ENCODE measurements around the gene SDHAF1. TPM values are rescaled to one million over a fixed set of nuclear protein-coding genes. Genes with fewer than 3 reads are reported as not detected.

SDHAF1 gene
- total and polyA plus RNA-seq, 2 donors (not counting 3 experiments of a cell fraction or from before 2014, with no cell fraction given) = 10.3 to 16.2 TPM

DNA sequence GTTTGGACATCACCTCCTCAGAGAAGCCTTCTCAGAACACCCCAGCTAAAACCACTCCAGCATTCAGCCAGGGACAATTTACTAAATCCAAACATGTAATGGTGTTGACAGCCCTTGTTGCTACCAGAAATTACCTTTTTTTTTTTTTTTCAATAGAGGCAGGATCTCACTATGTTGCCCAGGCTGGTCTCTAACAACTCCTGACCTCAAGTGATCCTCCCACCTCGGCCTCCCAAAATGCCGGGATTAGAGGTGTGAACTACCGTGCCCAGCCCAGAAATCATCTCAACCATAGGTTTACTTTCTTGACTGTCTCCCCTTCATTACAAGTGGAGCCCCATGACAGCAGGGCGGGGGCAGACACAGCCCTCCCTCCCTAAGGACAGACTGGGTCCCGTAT, 28.4 kb downstream of the SDHAF1 start:
- no peaks in the 10 kb centered on the region for H3K79me2 ChIP-seq (ENCODE audit: control insufficient read depth, insufficient read depth, low read length)
- peaks cover 0 to 19% of the 10 kb centered on the region in 2 experiments for H3K36me3 ChIP-seq (ENCODE audit: control insufficient read depth in 2 of 2, extremely low read depth in 1 of 2, insufficient read depth in 2 of 2, low read length in 2 of 2)
- no peak overlapping the region for H2AFZ ChIP-seq (ENCODE audit: low read depth, low read length)
- H3K4me2 ChIP-seq (ENCODE audit: insufficient read depth, low read length) = no peak overlapping the region
- no peak overlapping the region for H3K27ac ChIP-seq (ENCODE audit: insufficient read depth, low read depth, low read length)
- no peak overlapping the region for H3K9ac ChIP-seq (replicated peaks; ENCODE audit: extremely low read depth, insufficient read depth, low read length)
- no peaks in the 10 kb centered on the region for H3K9me3 ChIP-seq (replicated peaks; ENCODE audit: control insufficient read depth, insufficient read depth, low read length)
- intact Hi-C loops (cut with micrococcal nuclease) (no loop called here), dilution Hi-C loops (cut with MboI; ENCODE audit: extremely low pct_ligation_motif_present, low sequenced_read_pairs) (no loop called here)
- TF ChIP-seq POLR2A (IDR thresholded peaks at IDR 0.05; ENCODE audit: low read depth, low read length) = no peak
- TF ChIP-seq, protein P1, sequence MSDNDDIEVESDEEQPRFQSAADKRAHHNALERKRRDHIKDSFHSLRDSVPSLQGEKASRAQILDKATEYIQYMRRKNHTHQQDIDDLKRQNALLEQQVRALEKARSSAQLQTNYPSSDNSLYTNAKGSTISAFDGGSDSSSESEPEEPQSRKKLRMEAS (IDR thresholded peaks at IDR 0.05; ENCODE audit: insufficient read depth, insufficient read length) = no peak
- TF ChIP-seq EZH2 (IDR thresholded peaks at IDR 0.05; ENCODE audit: borderline replicate concordance, low read depth, low read length, severe bottlenecking) = no peak
- no peak for TF ChIP-seq GATA2 (IDR thresholded peaks at IDR 0.05; ENCODE audit: insufficient read depth, insufficient read length, low read depth, low read length)
- TF ChIP-seq MYC (IDR thresholded peaks at IDR 0.05; ENCODE audit: low read depth, low read length) = no peak
- TF ChIP-seq FOS (IDR thresholded peaks at IDR 0.05; ENCODE audit: borderline replicate concordance, insufficient read depth, low read length) = no peak
- TF ChIP-seq POLR2AphosphoS5 (IDR thresholded peaks at IDR 0.05; ENCODE audit: insufficient read depth, low read depth, low read length) = no peak
- TF ChIP-seq JUN (IDR thresholded peaks at IDR 0.05; ENCODE audit: borderline replicate concordance, insufficient read depth, insufficient read length, low read depth) = no peak
- TF ChIP-seq, protein P2, sequence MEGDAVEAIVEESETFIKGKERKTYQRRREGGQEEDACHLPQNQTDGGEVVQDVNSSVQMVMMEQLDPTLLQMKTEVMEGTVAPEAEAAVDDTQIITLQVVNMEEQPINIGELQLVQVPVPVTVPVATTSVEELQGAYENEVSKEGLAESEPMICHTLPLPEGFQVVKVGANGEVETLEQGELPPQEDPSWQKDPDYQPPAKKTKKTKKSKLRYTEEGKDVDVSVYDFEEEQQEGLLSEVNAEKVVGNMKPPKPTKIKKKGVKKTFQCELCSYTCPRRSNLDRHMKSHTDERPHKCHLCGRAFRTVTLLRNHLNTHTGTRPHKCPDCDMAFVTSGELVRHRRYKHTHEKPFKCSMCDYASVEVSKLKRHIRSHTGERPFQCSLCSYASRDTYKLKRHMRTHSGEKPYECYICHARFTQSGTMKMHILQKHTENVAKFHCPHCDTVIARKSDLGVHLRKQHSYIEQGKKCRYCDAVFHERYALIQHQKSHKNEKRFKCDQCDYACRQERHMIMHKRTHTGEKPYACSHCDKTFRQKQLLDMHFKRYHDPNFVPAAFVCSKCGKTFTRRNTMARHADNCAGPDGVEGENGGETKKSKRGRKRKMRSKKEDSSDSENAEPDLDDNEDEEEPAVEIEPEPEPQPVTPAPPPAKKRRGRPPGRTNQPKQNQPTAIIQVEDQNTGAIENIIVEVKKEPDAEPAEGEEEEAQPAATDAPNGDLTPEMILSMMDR (IDR thresholded peaks at IDR 0.05; ENCODE audit: extremely low read depth in 1 of 2, insufficient read depth in 1 of 2, low read depth in 1 of 2, low read length in 2 of 2) = no peak
- BruUV-seq (replicated peaks) = no TSS peak
- H3K4me1 ChIP-seq (ENCODE audit: control insufficient read depth, extremely low read depth, insufficient read depth, low read length) = no peaks in the 10 kb centered on the region
- H3K4me3 ChIP-seq (replicated peaks in 1 of 3; ENCODE audit: insufficient read depth in 1 of 3, low read depth in 1 of 3, low read length in 3 of 3) = no peak overlapping the region
- CTCF ChIA-PET = no interaction called here
- no peaks in the 10 kb centered on the region for H4K20me1 ChIP-seq (replicated peaks; ENCODE audit: control insufficient read depth, extremely low read depth, insufficient read depth, low read length)
- H3K27me3 ChIP-seq (ENCODE audit: control insufficient read depth in 2 of 2, insufficient read depth in 2 of 2, low read length in 2 of 2) = no peaks in the 10 kb centered on the region
- DNase-seq (ENCODE audit: low read depth, low spot score) = no peak
- no peaks in the 10 kb centered on the region for H3K9me1 ChIP-seq (replicated peaks; ENCODE audit: control insufficient read depth, extremely low read depth, insufficient read depth, low read length)
- no peak for FAIRE-seq
- POLR2A ChIA-PET = no interaction called here
